ENCODE measurements around the gene MCUB. TPM values are rescaled to one million over a fixed set of nuclear protein-coding genes. Genes with fewer than 3 reads are reported as not detected.

Gene MCUB
- total and polyA plus RNA-seq, 2 of the 13 experiments (the other 11 are each of a cell fraction or from before 2014, with no cell fraction given): 0.95 to 2.2 TPM

DNA sequence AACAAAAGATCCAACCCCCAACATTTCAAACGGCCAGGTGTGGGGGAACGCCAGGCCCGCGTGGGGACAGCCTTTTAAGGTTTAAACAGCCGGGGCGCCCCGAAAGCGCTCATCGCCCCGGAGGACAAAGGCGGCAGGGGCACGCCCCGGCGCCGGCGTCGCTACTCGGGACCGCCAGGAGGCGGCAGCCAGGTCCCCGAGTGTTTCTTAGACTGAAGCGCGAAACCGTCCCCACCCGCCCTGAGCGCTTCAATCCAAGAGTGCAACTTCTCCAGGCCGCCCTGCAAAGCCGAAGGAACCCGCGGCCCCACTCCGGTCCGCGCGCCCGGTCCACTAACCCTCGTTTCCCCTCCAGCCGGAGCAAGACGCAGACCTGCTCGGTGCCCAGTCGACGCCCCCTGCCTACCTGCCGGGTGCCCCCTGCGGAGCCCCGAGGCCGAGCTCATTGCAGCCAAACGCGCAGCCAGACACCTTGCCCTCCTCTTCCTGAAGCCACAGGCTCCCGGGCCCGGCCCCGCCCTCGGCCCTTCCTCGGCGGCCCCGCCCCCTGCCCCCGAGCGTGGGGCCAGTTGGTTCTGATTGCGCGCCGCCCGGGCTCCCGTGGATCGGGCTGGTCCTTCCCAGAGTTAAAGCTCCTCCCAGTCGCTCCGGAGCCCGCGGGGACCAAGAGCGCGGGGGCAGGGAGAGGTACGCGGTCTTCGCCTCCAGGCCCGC lies 143.1 kb downstream of the MCUB start, which contains the start of gene CASP6 (continued):
- TF ChIP-seq, protein P1, sequence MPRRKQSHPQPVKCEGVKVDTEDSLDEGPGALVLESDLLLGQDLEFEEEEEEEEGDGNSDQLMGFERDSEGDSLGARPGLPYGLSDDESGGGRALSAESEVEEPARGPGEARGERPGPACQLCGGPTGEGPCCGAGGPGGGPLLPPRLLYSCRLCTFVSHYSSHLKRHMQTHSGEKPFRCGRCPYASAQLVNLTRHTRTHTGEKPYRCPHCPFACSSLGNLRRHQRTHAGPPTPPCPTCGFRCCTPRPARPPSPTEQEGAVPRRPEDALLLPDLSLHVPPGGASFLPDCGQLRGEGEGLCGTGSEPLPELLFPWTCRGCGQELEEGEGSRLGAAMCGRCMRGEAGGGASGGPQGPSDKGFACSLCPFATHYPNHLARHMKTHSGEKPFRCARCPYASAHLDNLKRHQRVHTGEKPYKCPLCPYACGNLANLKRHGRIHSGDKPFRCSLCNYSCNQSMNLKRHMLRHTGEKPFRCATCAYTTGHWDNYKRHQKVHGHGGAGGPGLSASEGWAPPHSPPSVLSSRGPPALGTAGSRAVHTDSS (CRISPR knock-in tag; conservative IDR thresholded peaks at IDR 0.05): no peak
- TF ChIP-seq POLR2A (IDR thresholded peaks at IDR 0.05; ENCODE audit: insufficient read depth in 1 of 2, low read depth in 2 of 2, low read length in 2 of 2) (peak; percentile 29 to 64; a peak in 3 of 4 replicates), ZNF335 (CRISPR knock-in tag; IDR thresholded peaks at IDR 0.05) (0 out of 2 replicates have a peak, but pooled peaks have one; percentile 20), HNRNPLL (IDR thresholded peaks at IDR 0.05; ENCODE audit: low read depth, low read length, poor library complexity, severe bottlenecking) (peak; percentile 11), ZNF687 (CRISPR knock-in tag; IDR thresholded peaks at IDR 0.05) (peak; percentile 72), U2AF2 (IDR thresholded peaks at IDR 0.05; ENCODE audit: low read depth, low read length) (no peak), ZNF619 (CRISPR knock-in tag; IDR thresholded peaks at IDR 0.05) (no peak), HMG20A (CRISPR knock-in tag; IDR thresholded peaks at IDR 0.05; ENCODE audit: borderline replicate concordance) (no peak), ZNF33B (CRISPR knock-in tag; IDR thresholded peaks at IDR 0.05) (no peak), UBTF (CRISPR knock-in tag; IDR thresholded peaks at IDR 0.05) (peak; percentile 60; the same call in 1 of the 2 replicates), FOXO1 (CRISPR knock-in tag; IDR thresholded peaks at IDR 0.05) (0 out of 2 replicates have a peak, but pooled peaks have one; percentile 6), AGO2 (optimal IDR thresholded peaks at IDR 0.05; ENCODE audit: low read depth, low read length) (peak; percentile 54), RARA (CRISPR knock-in tag; IDR thresholded peaks at IDR 0.05) (no peak), RAD51 (IDR thresholded peaks at IDR 0.05; ENCODE audit: borderline replicate concordance) (no peak), PAWR (CRISPR knock-in tag; IDR thresholded peaks at IDR 0.05; ENCODE audit: borderline replicate concordance) (no peak), ZNF180 (CRISPR knock-in tag; IDR thresholded peaks at IDR 0.05; ENCODE audit: borderline replicate concordance, low read depth) (no peak), POLR2G (IDR thresholded peaks at IDR 0.05; ENCODE audit: low read depth, low read length) (peak; percentile 44; the same call in 1 of the 2 replicates), HNRNPK (IDR thresholded peaks at IDR 0.05; ENCODE audit: low read depth, low read length, poor library complexity, severe bottlenecking) (no peak), ETV5 (CRISPR knock-in tag; IDR thresholded peaks at IDR 0.05; ENCODE audit: borderline replicate concordance) (peak; percentile 18; the same call in 1 of the 2 replicates)
- TF ChIP-seq, protein P2, sequence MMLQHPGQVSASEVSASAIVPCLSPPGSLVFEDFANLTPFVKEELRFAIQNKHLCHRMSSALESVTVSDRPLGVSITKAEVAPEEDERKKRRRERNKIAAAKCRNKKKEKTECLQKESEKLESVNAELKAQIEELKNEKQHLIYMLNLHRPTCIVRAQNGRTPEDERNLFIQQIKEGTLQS (CRISPR knock-in tag; IDR thresholded peaks at IDR 0.05): no peak
